Sigmoid colon (tissue), 3 donors: Measurements from ENCODE around the gene CCDC192.

ENCODE experiments used
- POLR2A ChIP-seq, 2 donors: fragments of 450-650 bp; IDR thresholded peaks; one replicate each; pipeline ENCODE4 v1.6.1; 2016; ENCODE audit warnings: antibody characterized with exemption in 2 of 2, mild to moderate bottlenecking in 2 of 2, moderate library complexity in 2 of 2
- TF ChIP-seq, protein P1 (sequence below), 4 experiments: fragments of 450-650 bp in 3 of 4; fragments of 200-600 bp in 1 of 4; IDR thresholded peaks; one replicate each; pipeline ENCODE4 v1.5.1; 2016 to 2019; ENCODE audit warnings: antibody characterized with exemption in 4 of 4, mild to moderate bottlenecking in 3 of 4, moderate library complexity in 2 of 4

DNA sequence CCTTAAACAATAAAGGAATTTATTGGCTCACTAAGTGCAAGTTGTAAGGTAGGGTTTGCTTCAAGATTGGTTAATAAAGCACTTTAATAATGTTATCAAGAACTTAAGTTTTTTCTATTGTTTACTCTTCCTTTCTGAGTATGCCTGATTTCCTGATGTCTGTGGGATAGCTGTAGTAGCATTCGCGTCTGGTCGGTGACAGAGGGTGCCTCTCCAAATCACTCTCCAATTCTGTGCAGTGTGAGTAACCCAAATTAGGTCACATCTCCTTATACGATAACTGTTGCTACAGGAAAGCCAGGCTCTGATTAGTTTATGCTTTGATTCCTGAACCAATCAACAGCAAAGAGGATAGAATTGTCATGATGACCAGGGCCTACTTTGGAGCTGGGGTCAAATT is 90.7 kb downstream of the CCDC192 start:
- TF ChIP-seq POLR2A (IDR thresholded peaks at IDR 0.05) = no peak
- TF ChIP-seq, protein P1, sequence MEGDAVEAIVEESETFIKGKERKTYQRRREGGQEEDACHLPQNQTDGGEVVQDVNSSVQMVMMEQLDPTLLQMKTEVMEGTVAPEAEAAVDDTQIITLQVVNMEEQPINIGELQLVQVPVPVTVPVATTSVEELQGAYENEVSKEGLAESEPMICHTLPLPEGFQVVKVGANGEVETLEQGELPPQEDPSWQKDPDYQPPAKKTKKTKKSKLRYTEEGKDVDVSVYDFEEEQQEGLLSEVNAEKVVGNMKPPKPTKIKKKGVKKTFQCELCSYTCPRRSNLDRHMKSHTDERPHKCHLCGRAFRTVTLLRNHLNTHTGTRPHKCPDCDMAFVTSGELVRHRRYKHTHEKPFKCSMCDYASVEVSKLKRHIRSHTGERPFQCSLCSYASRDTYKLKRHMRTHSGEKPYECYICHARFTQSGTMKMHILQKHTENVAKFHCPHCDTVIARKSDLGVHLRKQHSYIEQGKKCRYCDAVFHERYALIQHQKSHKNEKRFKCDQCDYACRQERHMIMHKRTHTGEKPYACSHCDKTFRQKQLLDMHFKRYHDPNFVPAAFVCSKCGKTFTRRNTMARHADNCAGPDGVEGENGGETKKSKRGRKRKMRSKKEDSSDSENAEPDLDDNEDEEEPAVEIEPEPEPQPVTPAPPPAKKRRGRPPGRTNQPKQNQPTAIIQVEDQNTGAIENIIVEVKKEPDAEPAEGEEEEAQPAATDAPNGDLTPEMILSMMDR (IDR thresholded peaks at IDR 0.05) = no peak
